SHP77 (cell line): ENCODE data around the gene HOXA6.

ENCODE experiments used
- DNase-seq, 2 experiments: peaks; one replicate each; lab custom pipeline; 2025; lab: John Stamatoyannopoulos, UW

Gene HOXA6

GRCh38 chr7:27121684-27122076 lies 25.9 kb downstream of the HOXA6 start:
- no peak for DNase-seq

DNA sequence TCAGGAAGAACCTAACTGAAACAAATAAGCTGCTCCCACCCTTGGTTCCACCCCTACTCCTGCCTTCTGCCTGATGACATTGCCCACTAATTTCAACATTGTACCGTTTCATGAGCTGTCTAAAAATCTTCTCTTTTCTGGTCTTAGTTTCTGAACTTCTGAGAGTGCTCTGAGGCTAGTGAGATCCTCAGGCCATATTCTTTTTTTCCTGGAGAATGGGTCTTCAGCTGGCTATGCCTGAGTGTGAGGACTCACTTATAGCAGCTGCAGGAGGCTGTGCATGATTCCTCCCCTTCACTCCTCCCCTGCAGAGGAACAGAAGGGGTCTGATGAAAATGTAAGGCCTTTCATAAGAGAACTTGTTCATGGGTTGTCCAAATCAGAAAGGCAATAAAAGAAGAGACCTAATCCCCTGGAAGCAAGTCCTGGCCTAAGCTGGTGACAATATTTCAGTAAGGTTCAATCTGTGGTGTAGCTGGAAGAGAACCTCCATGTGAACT lies 28.1 kb downstream of the HOXA6 start:
- DNase-seq, result no peak

DNA sequence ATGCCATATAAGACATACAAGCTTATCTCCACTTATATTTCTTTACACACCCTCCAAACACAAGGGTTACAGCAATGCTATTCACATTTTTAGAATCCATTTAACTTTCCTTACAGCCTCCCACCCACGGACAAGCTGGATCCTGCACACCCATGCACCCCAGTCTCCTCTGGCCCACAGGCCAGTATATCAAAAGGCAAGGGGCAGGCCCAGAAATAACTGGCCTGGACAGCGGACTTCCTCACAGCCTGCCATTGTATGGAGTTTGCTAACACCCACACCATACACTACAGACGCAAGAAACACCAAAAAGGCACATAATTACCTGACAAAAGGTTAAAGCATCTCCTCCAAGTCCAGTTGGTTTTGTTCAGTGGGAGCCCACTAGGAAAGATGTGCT lies 29.0 kb downstream of the HOXA6 start:
- no peak for DNase-seq

GRCh38 chr7:27117887-27118491 lies 29.6 kb downstream of the HOXA6 start:
- DNase-seq, result no peak

GRCh38 chr7:27116962-27117886 lies 30.4 kb downstream of the HOXA6 start:
- no peak for DNase-seq

DNA sequence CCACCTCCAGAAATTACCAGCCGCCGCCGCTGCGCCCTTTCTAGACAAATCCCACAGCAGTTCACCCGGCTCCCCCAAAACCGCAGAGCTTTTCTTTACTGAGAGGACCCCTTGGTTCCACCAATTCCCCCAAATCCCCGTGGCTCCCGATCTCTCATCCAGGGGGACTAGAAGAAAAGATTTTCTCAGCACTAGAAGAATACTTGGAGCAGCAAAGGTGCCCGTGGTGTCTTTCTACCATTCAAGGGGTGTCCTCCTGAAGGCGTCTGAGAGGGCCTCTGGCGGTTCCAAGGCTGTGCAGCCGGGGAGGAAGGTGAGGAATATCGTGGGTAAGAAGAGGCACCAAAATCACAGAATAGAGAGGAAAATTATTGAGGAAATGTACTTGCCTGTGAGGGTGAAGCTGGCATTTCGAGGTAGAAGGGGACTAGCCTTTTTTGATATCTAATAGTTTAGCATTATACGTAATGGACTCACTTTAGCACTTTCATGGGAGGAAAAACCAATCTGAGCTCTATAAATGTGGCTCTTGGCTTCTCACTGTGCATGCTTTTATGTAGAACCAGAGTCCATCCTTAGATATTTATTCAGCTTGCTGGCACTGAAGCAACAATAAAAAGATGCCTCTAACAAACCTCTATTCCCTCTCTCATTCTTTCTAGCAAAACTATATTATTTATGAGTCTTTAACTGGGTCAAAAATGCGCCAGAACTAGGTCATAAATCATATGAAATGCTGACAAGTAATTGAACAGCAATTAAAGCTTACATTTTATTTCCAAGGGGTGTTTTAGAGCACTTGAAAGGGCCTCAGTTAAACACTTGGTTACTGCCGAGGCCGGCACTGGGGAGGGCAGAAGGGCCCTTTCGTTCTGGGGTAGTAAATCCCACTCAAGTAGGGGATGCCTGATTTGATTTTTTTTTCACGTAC lies 31.3 kb downstream of the HOXA6 start:
- no peak for DNase-seq

DNA sequence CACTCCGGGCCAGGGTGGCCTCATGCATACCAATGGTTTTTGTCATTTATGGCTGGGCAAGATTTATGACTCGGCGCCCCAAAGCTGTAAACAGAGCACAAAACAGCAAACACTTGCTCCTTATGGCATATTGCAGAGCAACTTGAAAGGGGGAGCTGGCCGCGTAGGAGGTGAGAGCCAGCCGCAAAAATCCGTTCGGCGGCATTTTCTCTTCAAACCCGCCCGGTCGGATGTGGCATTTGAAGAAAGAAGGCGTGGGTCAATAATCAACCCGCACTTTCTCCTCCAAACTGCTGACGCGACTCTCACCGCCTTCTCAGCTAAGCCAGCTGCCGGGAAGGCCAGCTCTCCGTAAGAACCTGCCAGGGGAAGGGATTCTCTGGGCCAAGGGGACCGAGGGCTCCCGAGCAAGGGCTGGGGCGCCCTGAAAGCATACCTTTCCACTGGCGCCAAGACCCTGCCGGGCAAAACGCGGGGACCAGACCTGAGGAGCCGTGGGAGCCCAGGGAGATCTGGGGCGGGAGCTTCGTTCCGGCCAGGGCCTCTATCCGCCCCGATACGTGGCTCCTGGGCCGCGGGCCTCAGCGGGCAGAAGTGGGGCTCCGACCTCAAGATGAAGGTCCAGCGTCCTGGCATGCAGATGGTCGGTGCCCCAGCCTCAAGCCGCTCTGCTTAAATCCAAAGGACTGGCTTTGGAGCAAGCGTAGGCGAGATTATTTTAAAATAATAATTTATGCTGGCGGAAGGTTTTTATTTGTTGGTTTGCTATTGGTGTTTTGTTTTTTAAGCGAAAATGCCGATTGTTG lies 32.1 kb downstream of the HOXA6 start:
- DNase-seq, result no peak

DNA sequence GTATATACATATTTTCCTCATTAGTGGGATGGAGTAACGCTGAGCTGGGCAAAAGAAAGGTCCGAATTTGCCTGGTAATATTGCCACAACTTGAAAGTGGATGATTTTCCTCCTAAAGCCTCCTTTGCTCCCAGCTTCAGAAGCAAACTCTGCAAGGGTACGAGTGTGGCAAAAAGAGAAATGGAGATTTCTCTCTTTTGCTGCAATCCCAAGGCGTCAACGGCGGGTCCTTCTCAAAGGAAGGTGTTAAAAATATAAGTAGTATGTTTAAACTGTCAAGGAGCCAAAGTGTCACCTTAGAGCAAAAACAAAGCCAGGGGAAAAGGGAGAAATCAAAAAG lies 32.7 kb downstream of the HOXA6 start:
- DNase-seq, result no peak

- DNase-seq, result no peak
These were observed 33.4 kb downstream of the HOXA6 start for GRCh38 chr7:27113991-27114769.

DNA sequence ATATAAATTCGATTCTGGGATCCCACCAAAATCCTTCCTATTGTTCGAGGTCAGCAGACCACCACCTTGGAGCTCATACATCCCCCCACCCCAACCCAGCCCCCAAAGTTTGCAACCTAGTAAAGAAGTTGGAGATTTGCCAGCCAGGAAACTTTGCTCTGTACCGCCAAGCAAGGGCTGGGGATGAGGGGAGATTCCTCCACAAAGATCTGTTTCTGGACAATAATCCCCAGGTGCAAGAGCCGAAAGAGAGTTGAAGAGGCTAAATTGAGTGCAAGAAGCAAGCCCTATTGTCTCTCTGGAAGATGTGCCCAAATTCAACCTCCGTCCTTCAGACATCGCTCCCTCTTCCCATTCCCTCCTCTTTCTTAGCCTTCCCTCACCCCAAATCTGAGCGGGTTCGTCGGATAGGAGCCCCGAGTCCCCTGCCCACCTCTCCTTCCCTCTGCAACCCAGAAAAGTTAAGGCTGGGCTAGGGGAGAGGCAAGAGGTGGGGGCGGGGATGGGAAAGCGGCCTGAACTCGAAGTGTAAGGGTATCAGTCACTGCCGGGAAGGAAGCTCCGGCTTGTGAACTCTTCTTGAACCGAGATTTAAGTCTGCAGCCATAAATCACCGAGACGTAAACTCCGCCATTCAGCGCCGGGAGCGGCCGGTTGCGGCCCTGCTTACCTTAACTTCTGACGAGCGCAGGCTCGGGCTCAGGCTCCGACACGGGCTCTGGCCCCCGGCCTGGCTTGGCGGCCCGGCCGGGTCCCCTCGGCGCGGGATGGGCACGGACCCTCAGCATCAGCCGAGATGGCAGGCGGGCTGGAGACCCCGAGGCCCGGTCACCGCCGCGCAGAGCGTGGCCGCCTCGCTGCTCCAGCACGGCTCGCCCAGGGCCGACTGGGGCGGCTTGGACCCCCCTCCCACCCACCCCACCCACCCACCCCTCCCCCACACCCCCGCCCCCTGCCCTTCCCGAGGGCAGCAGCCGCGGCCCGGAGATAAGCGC lies 34.3 kb downstream of the HOXA6 start:
- DNase-seq, result no peak

DNA sequence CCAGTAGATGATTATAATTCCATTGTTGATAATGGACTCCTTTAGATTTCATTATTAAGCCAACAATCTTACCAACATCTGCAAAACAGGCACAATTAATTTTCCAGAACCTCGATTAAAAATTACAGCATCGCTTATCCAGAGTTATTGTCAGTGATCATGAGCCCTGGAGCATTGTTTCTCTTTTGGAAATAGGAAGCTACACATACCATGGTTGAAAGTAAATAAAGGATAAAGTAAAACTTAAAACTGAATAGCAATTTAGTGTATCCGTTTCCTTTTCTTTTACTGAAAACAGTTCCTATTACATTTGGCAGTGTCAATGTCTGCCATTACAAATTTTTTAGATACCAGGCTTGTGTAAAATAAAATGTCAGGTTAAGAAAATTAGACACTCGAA lies 35.2 kb downstream of the HOXA6 start:
- no peak for DNase-seq

GRCh38 chr7:27111751-27112277 lies 35.8 kb downstream of the HOXA6 start:
- no peak for DNase-seq

DNA sequence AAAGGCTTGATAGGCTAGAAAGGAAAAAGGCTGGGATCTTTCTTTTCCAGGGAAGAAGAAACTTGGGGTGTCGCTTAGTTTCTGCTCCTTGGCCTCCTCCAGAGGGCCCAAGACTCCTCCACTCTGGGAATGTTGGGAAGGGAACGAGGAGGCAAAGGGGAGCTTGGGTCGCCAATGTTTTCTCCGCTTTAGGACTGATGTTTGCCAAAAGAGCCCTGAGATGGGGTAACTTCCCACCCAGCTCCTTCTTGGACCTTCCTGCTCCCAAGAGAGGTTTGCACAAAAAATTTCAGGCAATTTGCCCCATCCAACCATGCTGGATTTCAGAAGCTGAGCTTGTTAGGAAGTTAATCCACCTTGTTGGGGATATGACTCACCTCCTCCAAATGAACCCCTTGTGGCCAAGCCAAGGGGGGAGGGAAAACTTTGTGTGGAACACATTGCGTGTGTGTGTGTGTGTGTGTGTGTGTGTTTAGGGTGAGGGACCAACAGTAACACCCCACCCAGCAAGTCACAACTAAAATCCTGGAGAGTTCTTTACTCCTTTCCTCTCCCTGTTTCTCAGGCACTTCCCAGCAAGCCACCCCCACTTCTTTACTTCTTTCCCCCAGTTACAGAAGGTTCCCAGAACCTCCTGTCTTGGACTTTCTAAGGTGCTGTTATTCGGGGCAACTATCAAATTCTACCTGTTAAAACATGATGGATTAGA lies 36.4 kb downstream of the HOXA6 start:
- DNase-seq, result no peak

DNA sequence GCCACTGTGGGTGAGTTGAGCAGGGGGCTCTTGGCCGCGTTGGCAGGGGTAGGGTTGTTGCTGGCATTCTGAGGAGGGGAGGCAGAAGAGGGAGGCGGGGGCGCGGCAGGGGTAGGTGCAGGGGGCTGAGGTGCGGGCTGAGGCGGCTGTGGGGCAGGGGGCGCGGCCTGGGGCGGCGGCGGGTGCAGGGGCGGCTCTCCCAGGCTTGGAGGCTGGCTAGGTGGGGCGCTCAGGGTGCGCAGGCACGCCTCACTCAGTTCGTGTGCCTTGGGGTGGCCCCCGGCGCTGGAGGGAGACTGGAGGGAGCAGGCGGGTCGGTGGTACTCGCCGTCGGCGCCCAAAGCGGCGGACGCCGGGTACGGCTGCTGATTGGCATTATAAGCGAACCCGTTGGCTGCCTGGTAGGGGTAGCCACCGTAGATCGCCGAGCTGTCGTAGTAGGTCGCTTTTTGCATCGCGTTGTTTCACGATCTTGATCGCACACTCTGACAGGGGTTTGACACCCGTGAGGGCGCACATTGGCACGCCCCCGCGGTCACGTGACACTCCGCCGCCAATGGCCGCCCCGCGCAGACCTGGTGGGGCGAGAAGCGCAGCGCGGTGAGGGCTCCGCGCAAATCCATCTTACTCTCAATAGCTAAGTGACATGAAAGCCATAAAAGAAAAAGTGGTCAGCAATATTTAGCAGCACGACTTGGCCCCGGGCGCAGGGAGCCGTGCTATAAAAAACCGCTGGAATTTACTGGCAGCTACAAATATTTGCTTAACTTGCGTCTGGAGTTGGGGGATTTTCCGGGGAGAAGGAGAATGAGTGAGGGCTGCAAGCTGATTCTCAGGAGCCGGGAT lies 37.2 kb downstream of the HOXA6 start:
- DNase-seq, result no peak

DNA sequence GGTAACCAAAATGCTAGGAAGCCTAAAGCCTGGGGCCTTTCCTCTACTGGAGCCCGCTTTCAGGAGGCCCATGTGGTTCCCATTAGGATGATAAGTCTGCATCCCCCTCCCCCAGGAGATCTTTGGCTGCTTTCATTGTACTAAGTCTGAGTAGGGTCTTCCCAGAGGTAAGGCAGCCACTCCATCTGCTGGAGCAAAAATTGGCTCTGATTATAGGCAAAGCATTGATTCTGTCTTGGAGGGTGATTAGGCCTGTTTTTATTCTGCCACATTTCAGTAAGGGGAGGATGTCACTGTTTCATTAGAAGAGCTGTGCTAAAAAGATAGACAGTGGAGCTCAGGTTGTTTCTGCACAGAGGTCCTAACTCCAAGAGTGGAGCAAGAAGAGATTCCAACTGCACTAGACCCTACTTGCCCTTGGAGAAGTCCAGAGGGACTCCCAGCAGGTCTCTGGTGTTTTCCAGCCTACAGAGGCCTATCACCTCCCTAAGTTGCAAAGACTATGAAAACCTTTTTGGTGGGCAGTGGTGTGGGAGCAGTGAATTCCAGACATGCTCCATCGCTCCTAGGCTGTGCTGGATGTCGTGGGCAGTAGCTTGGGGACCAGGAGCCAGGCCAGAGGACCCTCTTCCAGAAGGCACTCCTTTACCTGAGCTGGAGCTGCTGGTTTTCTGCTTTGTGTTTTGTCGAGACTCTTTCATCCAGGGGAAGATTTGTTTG lies 37.9 kb downstream of the HOXA6 start:
- no peak for DNase-seq

GRCh38 chr7:27108390-27109127 lies 39.0 kb downstream of the HOXA6 start:
- DNase-seq, result no peak
